ENCODE data around the gene ERC2.

Gene ERC2

DNA sequence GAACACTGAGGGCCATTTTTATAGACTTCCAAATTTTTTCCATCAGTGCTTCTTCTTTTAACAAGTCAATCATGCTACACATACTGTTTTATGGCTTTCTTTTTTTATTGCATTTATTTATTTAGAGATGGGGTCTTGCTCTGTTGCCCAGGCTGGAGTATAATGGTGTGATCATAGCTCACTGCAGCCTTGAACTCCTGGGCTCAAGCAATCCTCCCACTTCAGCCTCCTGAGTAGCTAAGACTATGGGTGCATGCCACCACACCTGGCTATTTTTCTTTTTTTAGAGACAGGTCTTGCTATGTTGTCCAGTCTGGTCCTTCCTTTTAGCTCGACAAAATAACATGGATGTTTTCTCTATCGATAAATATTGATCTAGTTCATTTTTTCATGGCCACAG, 555.4 kb downstream of the ERC2 start:
- H3K4me3 ChIP-seq (ENCODE audit: low read depth, low read length) = no peak overlapping the region
- TF ChIP-seq, protein P1, sequence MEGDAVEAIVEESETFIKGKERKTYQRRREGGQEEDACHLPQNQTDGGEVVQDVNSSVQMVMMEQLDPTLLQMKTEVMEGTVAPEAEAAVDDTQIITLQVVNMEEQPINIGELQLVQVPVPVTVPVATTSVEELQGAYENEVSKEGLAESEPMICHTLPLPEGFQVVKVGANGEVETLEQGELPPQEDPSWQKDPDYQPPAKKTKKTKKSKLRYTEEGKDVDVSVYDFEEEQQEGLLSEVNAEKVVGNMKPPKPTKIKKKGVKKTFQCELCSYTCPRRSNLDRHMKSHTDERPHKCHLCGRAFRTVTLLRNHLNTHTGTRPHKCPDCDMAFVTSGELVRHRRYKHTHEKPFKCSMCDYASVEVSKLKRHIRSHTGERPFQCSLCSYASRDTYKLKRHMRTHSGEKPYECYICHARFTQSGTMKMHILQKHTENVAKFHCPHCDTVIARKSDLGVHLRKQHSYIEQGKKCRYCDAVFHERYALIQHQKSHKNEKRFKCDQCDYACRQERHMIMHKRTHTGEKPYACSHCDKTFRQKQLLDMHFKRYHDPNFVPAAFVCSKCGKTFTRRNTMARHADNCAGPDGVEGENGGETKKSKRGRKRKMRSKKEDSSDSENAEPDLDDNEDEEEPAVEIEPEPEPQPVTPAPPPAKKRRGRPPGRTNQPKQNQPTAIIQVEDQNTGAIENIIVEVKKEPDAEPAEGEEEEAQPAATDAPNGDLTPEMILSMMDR (IDR thresholded peaks at IDR 0.05; ENCODE audit: control insufficient read depth, extremely low read depth, insufficient read depth) = no peak
- no peak for DNase-seq (ENCODE audit: low read depth)

DNA sequence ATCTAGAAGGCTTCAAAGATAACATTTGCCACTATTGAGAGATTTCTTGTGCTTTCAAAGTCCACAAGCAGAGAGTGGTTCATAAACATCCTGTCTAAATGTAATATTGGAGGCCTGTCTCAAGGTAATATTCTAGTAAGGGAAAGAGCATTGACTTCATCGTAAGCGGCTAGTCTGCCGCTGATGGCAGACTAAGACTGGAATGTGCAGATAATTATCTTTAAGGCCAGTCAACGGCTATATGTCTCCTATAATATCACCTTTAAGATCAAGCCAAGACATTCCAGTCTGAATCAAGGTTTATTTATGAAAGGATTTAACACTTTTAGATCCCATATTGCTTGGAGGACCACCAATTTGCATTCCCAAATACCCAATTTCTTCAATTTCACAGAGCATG, 557.0 kb downstream of the ERC2 start:
- no peak overlapping the region for H3K4me3 ChIP-seq (ENCODE audit: low read depth, low read length)
- no peak for DNase-seq (ENCODE audit: low read depth)
- TF ChIP-seq, protein P1 (IDR thresholded peaks at IDR 0.05; ENCODE audit: control insufficient read depth, extremely low read depth, insufficient read depth) = no peak

DNA sequence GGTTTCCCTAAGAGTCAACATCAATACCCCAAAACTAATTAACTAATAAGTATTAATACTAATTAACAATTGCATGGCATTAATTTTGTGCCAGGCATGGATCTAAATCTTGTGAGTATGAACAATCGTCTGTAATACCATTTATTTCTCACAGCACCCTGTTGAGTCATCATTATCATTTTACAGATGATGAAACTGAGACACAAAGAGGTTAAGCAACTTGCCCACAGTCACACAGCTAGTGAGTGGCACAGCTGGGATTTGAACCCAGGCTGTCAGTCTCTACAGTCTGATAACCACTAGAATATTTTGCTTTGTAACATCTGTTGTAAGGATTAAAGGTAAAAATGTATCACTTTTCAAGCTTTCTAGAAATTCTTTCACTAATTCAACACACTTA, 557.7 kb downstream of the ERC2 start:
- no peak overlapping the region for H3K4me3 ChIP-seq (ENCODE audit: low read depth, low read length)
- DNase-seq (ENCODE audit: low read depth) = no peak
- TF ChIP-seq, protein P1 (IDR thresholded peaks at IDR 0.05; ENCODE audit: control insufficient read depth, extremely low read depth, insufficient read depth) = no peak

DNA sequence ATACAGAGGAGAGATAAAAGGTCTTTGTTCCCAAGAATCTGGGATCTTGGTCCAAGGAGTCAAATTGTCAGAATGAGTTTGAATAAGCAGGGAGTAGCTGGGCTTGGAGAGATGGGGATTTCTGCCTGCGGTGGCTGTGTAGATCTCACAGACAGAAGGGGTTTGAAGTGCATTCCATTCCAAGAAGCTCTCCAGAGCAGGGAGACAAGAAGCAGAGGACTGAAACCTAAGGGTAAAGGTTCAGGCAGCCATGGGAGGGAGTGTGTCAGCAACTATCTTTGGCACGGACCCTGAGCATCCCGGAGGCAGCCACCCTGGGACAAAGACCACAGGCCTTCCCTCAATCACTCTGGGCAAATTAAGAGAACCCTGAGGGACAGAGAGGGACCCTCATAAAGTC, 558.9 kb downstream of the ERC2 start:
- DNase-seq (ENCODE audit: low read depth) = no peak
- H3K4me3 ChIP-seq (ENCODE audit: low read depth, low read length) = no peak overlapping the region
- TF ChIP-seq, protein P1 (IDR thresholded peaks at IDR 0.05; ENCODE audit: control insufficient read depth, extremely low read depth, insufficient read depth) = no peak

DNA sequence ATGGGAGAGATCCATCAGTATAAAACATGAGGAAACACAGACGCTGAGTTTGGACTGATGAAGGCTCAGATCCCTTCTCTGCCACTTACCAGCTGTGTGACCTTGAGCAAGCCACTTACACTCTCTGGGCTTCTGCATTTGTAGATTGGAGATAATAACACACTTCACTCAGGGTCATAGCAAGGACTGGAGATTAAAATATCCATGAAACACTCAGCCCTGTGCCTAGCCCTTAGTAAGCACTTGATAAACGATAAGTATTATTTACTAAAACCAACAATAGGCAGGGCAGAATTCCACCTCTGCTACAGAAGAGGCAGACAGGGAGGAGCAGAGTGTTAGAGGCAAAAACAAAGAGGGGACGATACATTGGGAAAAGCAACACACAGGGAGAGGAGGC, 560.7 kb downstream of the ERC2 start:
- TF ChIP-seq, protein P1 (IDR thresholded peaks at IDR 0.05; ENCODE audit: control insufficient read depth, extremely low read depth, insufficient read depth) = no peak
- no peak overlapping the region for H3K4me3 ChIP-seq (ENCODE audit: low read depth, low read length)
- DNase-seq (ENCODE audit: low read depth) = no peak

DNA sequence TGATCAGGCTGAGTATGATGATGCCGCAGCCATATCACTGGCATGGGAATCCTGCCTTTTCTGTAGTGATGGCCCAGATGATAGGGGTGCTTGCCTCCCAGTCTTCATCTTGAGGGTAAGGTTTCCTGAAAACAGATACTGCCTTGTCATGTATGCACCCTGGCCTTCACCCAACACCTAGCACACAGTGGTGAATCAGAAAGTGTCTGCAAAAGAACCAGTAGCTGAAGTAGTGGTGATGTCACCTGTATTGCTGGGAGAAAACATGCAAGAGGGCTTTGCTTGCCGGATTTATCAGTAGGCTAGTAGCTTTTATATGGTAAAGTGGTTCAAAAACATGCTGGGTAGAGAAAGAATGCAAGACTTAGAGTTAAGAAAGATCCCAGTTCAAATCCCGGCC, 561.4 kb downstream of the ERC2 start:
- no peak for DNase-seq (ENCODE audit: low read depth)
- no peak overlapping the region for H3K4me3 ChIP-seq (ENCODE audit: low read depth, low read length)
- TF ChIP-seq, protein P1 (IDR thresholded peaks at IDR 0.05; ENCODE audit: control insufficient read depth, extremely low read depth, insufficient read depth) = no peak

DNA sequence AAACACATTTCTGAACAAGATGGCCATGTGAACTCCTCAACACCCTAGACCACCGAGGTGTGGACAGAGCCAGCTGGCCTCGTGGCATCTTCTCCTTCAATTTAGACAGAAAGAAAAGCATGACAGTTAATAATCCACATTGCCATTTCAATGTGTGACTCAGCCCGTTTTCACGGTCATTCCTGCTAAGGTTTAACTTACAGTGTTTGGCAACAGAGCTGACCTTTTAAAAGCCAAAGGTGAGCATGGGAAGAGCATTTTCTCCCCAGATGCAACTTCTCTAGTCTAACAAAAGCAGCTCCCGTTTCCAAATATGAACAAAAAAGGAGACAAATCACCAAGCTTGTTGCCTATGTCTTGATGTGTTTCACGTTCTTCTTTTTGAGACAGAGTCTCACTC, 563.6 kb downstream of the ERC2 start:
- no peak overlapping the region for H3K4me3 ChIP-seq (ENCODE audit: low read depth, low read length)
- TF ChIP-seq, protein P1 (IDR thresholded peaks at IDR 0.05; ENCODE audit: control insufficient read depth, extremely low read depth, insufficient read depth) = no peak

More for the DNA sequence above, 563.6 kb downstream of the ERC2 start:
- no peak for DNase-seq (ENCODE audit: low read depth)

Data from LNCaP clone FGC (cell line).